Heart right ventricle (tissue), 16 donors: ENCODE measurements around the gene PCYOX1L. TPM values are rescaled to one million over a fixed set of nuclear protein-coding genes. Genes with fewer than 3 reads are reported as not detected.

Experiments used
- ATAC-seq, 8 donors: fragments of 200-7000 bp; cut with Tn5 transposase; one replicate each; pipeline ENCODE4 v1.9.1; 2020; ENCODE audit warnings: mild to moderate bottlenecking in 8 of 8, moderate library complexity in 8 of 8, moderate number of reproducible peaks in 1 of 8
- DNase-seq, 2 donors: peaks; one replicate each; pipeline ENCODE4 v3.0.0-alpha.2; 2020
- H3K27ac ChIP-seq, 10 donors: fragments of 200-600 bp; sonication (generic) in 2 of 10; one replicate each; pipeline versions ENCODE4 v1.5.0 to v1.8.0; 2020 to 2022; ENCODE audit warnings: mild to moderate bottlenecking in 3 of 10
- H3K27me3 ChIP-seq, 7 donors: fragments of 200-600 bp; one replicate each; pipeline ENCODE4 v1.8.0; 2021 to 2022; ENCODE audit warnings: mild to moderate bottlenecking in 2 of 7
- H3K36me3 ChIP-seq, 9 donors: fragments of 200-600 bp; sonication (generic) in 1 of 9; one replicate each; pipeline versions ENCODE4 v1.5.0 to v1.8.0; 2020 to 2022; ENCODE audit warnings: mild to moderate bottlenecking in 2 of 9
- H3K4me1 ChIP-seq, 9 donors: fragments of 200-600 bp; sonication (generic) in 1 of 9; one replicate each; pipeline versions ENCODE4 v1.5.0 to v1.8.0; 2020 to 2022; ENCODE audit warnings: mild to moderate bottlenecking in 4 of 9
- H3K4me3 ChIP-seq, 10 donors: fragments of 200-600 bp; sonication (generic) in 2 of 10; one replicate each; pipeline versions ENCODE4 v1.5.0 to v1.8.0; 2020 to 2022; ENCODE audit warnings: mild to moderate bottlenecking in 7 of 10, moderate library complexity in 2 of 10
- H3K9me3 ChIP-seq, 11 donors: fragments of 200-600 bp in 10 of 11; sonication (generic) in 2 of 11; one replicate each; pipeline versions ENCODE4 v1.5.0 to v1.8.0; 2013 to 2022; ENCODE audit warnings: mild to moderate bottlenecking in 2 of 11, control low read depth in 1 of 11, moderate library complexity in 1 of 11
- WGBS, 2 donors: extraction: QIAGEN DNeasy Blood & Tissue Kit; methylation state at CpG; one replicate each; pipeline ENCODE4 v1.1.7; 2013; ENCODE audit warnings: inconsistent platforms in 1 of 2; 5-methylcytosine and 5-hydroxymethylcytosine counted together
- intact Hi-C, 10 donors: fragments of 100-400 bp; cut with DNase I; formaldehyde crosslinking; loops; one replicate each; pipeline versions ENCODE4 v1.11.1 to v1.14.2; 2022
- polyA plus RNA-seq, 2 donors: library from polyadenylated mRNA; stranded (reverse); fragments of 200-250 nt; gene quantifications; one replicate each; pipeline ENCODE4 v1.2.3, GENCODE V29; 2013
- total RNA-seq, 10 donors: library from RNA; stranded (reverse); fragmentation: NEBNext Ultra II Directional in 3 of 10; extraction: Animal tissue kit (Norgen Biotek cat#: 25700) in 3 of 10; gene quantifications; one replicate each; pipeline versions ENCODE4 v1.2.1 to v1.2.4, GENCODE V29; 2021 to 2023
- TF ChIP-seq, protein P1 (sequence below), 9 donors: fragments of 200-600 bp; sonication (generic) in 2 of 9; IDR thresholded peaks; one replicate each; pipeline versions ENCODE4 v1.5.0 to v1.8.0; 2021 to 2022; ENCODE audit warnings: antibody characterized with exemption in 9 of 9, mild to moderate bottlenecking in 5 of 9, moderate library complexity in 1 of 9
- donor health status: Arrhythmogenic right ventricular cardiomyopathy.
- donor health status: ischemic (EF 13 %, LVEDD 7.1; RV severe dilation, severe dysfunction).
- donor health status: healthy with polysubstance abuse.
- donor health status: DM: no; HTN: yes; CAD: no.
- donor health status: DM: no; HTN: no; CAD: no.
- donor health status: ischemic (EF 25% LVEDD 6.9; RV normal size, moderate dysfunction).
- donor health status: ischemic (EF 25% LVEDD 5.7; RV mildly dilated, moderate dysfunction).
- donor health status: healthy.
- donor health status: DM: yes; HTN: yes; CAD: no.
- donor health status: Ischemic cardiomyopathy.
- donor health status: ischemic (EF 35%, LVEDD 5.7; RV mildly dilated, moderate dysfunction).
- donor health status: nonischemic (EF 11% LVEDD 7.7; RV severe dilation, severe dysfunction).
- donor health status: DM: yes; HTN: yes; CAD: no.
- donor health status: PGD.
- donor health status: ischemic (EF 29% LVEDD 5.4; RV normal size, mild dysfunction).
- donor health status: nonischemic (EF 23%, LVEDD 6.1; RV moderate dilation, normal function).

PCYOX1L gene
- total and polyA plus RNA-seq, 12 donors, result 2.6 to 6.2 (median 4.4) TPM

DNA sequence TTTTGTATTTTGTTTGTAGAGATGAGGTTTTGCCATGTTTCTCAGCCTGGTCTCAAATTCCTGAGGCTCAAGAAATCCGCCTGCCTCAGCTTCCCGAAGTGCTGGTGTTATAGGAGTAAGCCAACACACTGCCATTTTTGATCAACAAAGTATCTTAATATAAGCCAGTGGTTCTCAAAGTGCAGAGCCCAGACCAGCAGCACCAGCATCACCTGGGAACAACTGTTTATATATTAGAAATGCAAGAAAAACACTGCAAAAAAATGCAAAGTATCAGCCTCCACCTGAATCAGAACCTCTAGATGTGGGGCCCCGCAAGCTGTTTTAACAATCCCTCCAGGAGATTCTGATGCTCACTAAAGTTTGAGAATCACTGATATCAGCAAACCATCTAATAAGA lies 15.1 kb downstream of the PCYOX1L start:
- intact Hi-C loops, result loop anchor here in 2 of 10 donors (5.0 kb wide), 2 partner anchors 56 to 106 kb away; no protein-coding TSS in a partner anchor
- Histone ChIP-seq H3K36me3 (no peaks in the 10 kb centered on the region), H3K27me3 (no peaks in the 10 kb centered on the region), H3K27ac (no peak overlapping the region), H3K9me3 (no peaks in the 10 kb centered on the region), H3K4me1 (peaks cover 0 to 28% (median 9%) of the 10 kb centered on the region in 9 donors), H3K4me3 (no peak overlapping the region)
- WGBS, 2 donors, result 92 to 99% methylated on average over 3 of the region's 3 CpGs
- TF ChIP-seq, protein P1, sequence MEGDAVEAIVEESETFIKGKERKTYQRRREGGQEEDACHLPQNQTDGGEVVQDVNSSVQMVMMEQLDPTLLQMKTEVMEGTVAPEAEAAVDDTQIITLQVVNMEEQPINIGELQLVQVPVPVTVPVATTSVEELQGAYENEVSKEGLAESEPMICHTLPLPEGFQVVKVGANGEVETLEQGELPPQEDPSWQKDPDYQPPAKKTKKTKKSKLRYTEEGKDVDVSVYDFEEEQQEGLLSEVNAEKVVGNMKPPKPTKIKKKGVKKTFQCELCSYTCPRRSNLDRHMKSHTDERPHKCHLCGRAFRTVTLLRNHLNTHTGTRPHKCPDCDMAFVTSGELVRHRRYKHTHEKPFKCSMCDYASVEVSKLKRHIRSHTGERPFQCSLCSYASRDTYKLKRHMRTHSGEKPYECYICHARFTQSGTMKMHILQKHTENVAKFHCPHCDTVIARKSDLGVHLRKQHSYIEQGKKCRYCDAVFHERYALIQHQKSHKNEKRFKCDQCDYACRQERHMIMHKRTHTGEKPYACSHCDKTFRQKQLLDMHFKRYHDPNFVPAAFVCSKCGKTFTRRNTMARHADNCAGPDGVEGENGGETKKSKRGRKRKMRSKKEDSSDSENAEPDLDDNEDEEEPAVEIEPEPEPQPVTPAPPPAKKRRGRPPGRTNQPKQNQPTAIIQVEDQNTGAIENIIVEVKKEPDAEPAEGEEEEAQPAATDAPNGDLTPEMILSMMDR (IDR thresholded peaks at IDR 0.05), result no peak
- no peak for ATAC-seq
- DNase-seq, result no peak

DNA sequence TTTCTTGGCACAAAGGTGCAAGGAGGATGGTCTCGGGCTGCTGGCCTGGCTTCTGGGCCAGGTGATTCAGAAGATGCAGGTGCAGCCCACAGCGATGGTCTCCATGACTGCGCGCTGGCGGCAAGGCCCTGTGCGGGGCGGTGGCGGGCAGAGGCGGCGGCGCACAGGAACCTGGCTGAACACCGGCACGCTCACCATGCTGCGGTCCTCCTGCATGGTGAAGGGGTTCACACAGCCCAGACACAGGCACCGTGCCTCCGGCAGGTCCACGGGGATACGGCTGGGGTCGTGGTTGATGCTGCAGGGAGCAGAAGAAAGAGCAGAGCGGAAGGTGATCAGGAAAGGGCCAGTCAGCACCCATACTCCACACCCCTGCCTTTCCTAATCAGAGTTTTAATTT lies 16.5 kb downstream of the PCYOX1L start:
- ATAC-seq, result no peak
- TF ChIP-seq, protein P1 (IDR thresholded peaks at IDR 0.05), result no peak
- H3K9me3 ChIP-seq, result no peaks in the 10 kb centered on the region
- DNase-seq, result no peak
- H3K27me3 ChIP-seq, result no peaks in the 10 kb centered on the region
- intact Hi-C loops, result loop anchor here in 2 of 10 donors (5.0 kb wide), 2 partner anchors 57 to 107 kb away; no protein-coding TSS in a partner anchor
- no peak overlapping the region for H3K4me3 ChIP-seq
- H3K27ac ChIP-seq, result no peak overlapping the region
- no peaks in the 10 kb centered on the region for H3K36me3 ChIP-seq
- 95 to 96% methylated on average over 20 of the region's 20 CpGs for WGBS, 2 donors
- peaks cover 0 to 28% (median 11%) of the 10 kb centered on the region in 9 donors for H3K4me1 ChIP-seq

DNA sequence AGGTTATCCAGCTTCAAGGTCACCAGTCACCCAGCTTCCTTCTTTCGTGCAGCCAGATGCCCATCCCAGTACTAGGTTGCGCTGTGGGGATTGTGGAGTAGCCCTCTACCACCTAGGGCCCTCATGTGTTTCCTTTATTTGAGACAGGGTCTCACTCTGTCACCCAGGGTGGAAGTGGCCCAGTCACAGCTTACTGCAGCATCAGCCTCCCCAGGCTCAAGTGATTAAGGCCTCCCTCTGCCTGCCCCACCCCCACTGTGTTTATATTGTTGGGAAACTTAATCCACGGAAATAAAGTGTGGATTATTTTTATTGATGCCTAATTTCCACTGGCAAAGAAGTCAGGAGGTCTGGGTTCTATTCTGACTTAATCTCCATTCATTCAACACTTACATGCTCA lies 17.0 kb downstream of the PCYOX1L start:
- 85 to 88% methylated on average over 3 of the region's 3 CpGs for WGBS, 2 donors
- DNase-seq (no peak), ATAC-seq (no peak)
- Histone ChIP-seq H3K36me3 (no peaks in the 10 kb centered on the region), H3K9me3 (no peaks in the 10 kb centered on the region), H3K4me3 (no peak overlapping the region), H3K4me1 (peaks cover 0 to 24% (median 11%) of the 10 kb centered on the region in 9 donors), H3K27ac (no peak overlapping the region), H3K27me3 (no peaks in the 10 kb centered on the region)
- intact Hi-C loops, result loop anchor here in 3 of 10 donors (5.0 kb wide), 3 partner anchors 58 to 192 kb away; no protein-coding TSS in a partner anchor
- TF ChIP-seq, protein P1 (IDR thresholded peaks at IDR 0.05), result no peak

DNA sequence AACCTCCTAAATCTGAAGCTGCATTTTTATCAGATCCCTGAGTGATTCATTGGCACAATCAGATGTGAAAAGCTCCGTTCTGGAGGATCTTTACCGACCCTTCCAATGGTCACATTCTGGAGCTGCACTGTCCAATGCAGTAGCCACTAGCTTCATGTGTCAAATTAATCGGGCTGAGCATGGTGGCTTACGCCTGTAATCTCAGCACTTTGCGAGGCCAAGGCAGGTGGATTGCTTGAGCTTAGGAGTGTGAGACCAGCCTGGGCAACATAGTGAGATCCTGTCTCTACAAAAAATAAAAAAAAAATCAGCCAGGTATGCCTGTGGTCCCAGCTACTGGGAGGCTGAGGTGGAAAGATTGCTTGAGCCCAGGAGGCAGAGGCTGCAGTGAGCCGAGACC lies 17.6 kb downstream of the PCYOX1L start:
- Histone ChIP-seq H3K4me1 (peaks cover 0 to 24% (median 11%) of the 10 kb centered on the region in 9 donors), H3K27me3 (no peaks in the 10 kb centered on the region), H3K27ac (no peak overlapping the region), H3K36me3 (no peaks in the 10 kb centered on the region), H3K4me3 (no peak overlapping the region), H3K9me3 (no peaks in the 10 kb centered on the region)
- TF ChIP-seq, protein P1 (IDR thresholded peaks at IDR 0.05), result no peak
- DNase-seq (no peak), ATAC-seq (no peak)
- 93 to 96% methylated on average over 6 of the region's 6 CpGs for WGBS, 2 donors
- intact Hi-C loops, result loop anchor here in 1 of 10 donors (5.0 kb wide), 1 partner anchor 192 kb away; no protein-coding TSS in a partner anchor
